Stimulated activated effector memory CD8-positive, alpha-beta T cell treated with anti-CD3 and anti-CD28 coated beads, Interleukin-12 subunit alpha, Interleukin-12 subunit beta, amount 100 ng/mL, for 72 hours (primary cell): Measurements from ENCODE around the gene PLXNB3.

Source experiments
- ATAC-seq: fragments of 150-1000 bp; cut with Tn5 transposase; 2 replicates; pipeline ENCODE4 v1.10.0; 2021
- DNase-seq, 2 donors: peaks; one replicate each; pipeline ENCODE4 v3.0.0; 2021 to 2022; ENCODE audit warnings: low spot score in 2 of 2
- H3K27ac Mint-ChIP-seq: one replicate; pipeline ENCODE4 v1.8.0; 2022; ENCODE audit warnings: mild to moderate bottlenecking, mixed read lengths
- H3K36me3 Mint-ChIP-seq: one replicate; pipeline ENCODE4 v1.8.0; 2022; ENCODE audit warnings: mild to moderate bottlenecking, mixed read lengths
- H3K4me1 Mint-ChIP-seq: one replicate; pipeline ENCODE4 v1.8.0; 2022; ENCODE audit warnings: mixed read lengths
- H3K4me3 Mint-ChIP-seq: one replicate; pipeline ENCODE4 v1.8.0; 2022; ENCODE audit warnings: mild to moderate bottlenecking, mixed read lengths
- H3K9me3 Mint-ChIP-seq: one replicate; pipeline ENCODE4 v1.8.0; 2022; ENCODE audit warnings: mixed read lengths

The PLXNB3 gene

DNA sequence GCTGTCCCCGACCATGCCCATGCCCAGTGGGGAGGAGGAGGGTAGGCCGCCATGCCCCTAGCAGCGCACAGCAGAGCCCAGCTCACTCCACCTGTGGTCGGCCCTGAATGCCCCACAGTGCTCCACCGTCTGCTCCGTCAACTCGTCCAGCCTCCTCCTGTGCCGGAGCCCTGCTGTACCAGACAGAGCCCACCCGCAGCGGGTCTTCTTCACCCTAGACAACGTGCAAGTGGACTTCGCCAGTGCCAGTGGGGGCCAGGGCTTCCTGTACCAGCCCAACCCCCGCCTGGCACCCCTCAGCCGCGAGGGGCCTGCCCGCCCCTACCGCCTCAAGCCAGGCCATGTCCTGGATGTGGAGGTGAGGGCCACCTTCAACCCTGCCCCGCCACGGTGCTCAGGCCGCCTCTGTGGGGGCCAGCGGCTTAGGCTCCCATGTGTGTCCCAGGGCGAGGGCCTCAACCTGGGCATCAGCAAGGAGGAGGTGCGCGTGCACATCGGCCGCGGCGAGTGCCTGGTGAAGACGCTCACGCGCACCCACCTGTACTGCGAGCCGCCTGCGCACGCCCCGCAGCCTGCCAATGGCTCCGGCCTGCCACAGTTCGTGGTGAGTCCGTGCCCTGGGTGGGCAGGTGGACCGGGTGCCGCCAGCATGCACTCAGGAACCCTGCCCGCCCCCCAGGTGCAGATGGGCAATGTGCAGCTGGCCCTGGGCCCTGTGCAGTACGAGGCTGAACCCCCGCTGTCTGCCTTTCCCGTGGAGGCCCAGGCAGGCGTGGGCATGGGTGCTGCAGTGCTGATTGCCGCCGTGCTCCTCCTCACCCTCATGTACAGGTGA is 9.9 kb downstream of the PLXNB3 start:
- H3K4me3 Mint-ChIP-seq, result no peak overlapping the region
- no peaks in the 10 kb centered on the region for H3K4me1 Mint-ChIP-seq
- ATAC-seq (no peak), DNase-seq (no peak)
- H3K36me3 Mint-ChIP-seq, result no peaks in the 10 kb centered on the region
- H3K27ac Mint-ChIP-seq, result no peak overlapping the region
- H3K9me3 Mint-ChIP-seq, result no peaks in the 10 kb centered on the region

- no peaks in the 10 kb centered on the region for H3K9me3 Mint-ChIP-seq
- no peak for DNase-seq
- H3K36me3 Mint-ChIP-seq, result no peaks in the 10 kb centered on the region
- no peak overlapping the region for H3K27ac Mint-ChIP-seq
- ATAC-seq, result no peak
- no peaks in the 10 kb centered on the region for H3K4me1 Mint-ChIP-seq
- H3K4me3 Mint-ChIP-seq, result no peak overlapping the region
Measured at GRCh38 chrX:153774576-153775292, 10.7 kb downstream of the PLXNB3 start.

DNA sequence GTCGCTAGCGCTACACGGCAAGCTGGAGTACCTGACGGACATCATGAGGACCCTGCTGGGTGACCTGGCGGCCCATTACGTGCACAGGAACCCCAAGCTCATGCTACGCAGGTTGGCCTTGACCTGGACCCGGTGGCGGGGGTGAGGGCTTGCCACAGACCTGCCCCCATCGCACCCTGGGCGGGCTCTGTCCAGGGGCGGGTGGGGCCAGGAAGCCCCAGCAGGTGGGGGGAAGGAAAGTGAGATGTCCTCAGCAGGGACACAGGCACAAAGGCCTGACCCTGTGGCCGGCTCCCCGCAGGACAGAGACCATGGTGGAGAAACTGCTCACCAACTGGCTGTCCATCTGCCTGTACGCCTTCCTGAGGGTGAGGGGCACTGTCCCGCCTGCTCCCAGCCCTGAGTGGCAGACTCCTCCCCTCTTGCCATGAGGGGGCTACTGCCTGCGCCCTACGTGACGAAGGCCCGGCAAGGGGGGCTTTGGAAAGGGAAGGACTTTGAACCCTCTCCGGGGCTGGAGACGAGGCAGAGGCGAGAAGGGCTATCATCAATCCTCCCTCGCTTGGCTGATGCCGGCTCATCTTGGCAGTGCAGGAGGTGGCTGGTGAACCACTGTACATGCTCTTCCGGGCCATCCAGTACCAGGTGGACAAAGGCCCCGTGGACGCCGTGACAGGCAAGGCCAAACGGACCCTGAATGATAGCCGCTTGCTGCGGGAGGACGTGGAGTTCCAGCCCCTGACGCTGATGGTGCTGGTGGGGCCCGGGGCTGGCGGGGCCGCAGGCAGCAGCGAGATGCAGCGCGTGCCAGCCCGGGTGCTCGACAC is 11.5 kb downstream of the PLXNB3 start:
- Mint-ChIP-seq H3K9me3 (no peaks in the 10 kb centered on the region), H3K4me1 (no peaks in the 10 kb centered on the region), H3K36me3 (no peaks in the 10 kb centered on the region), H3K4me3 (no peak overlapping the region), H3K27ac (no peak overlapping the region)
- DNase-seq, result no peak
- ATAC-seq, result no peak

DNA sequence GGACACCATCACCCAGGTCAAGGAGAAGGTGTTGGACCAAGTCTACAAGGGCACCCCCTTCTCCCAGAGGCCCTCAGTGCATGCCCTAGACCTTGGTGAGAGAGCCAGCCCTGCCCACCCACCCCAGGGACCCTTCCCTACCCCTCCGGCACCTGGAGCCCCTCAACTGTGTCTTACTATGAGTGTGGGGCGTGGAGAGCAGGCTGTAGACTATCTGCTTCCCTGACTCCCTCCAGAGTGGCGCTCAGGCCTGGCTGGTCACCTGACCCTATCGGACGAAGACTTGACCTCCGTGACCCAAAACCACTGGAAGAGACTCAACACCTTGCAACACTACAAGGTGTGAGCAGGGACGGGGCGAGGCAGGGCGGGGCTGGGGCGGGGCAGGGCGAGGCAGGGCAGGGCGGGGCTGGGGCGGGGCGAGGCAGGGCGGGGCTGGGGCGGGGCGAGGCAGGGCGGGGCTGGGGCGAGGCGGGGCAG is 12.1 kb downstream of the PLXNB3 start:
- Mint-ChIP-seq H3K27ac (no peak overlapping the region), H3K4me3 (no peak overlapping the region), H3K9me3 (no peaks in the 10 kb centered on the region), H3K36me3 (no peaks in the 10 kb centered on the region), H3K4me1 (no peaks in the 10 kb centered on the region)
- DNase-seq, result no peak
- ATAC-seq, result no peak

- Mint-ChIP-seq H3K4me1 (no peaks in the 10 kb centered on the region), H3K27ac (no peak overlapping the region), H3K36me3 (no peaks in the 10 kb centered on the region), H3K4me3 (no peak overlapping the region), H3K9me3 (no peaks in the 10 kb centered on the region)
- ATAC-seq, result no peak
- no peak for DNase-seq
Measured at GRCh38 chrX:153776611-153777045, 12.6 kb downstream of the PLXNB3 start.

DNA sequence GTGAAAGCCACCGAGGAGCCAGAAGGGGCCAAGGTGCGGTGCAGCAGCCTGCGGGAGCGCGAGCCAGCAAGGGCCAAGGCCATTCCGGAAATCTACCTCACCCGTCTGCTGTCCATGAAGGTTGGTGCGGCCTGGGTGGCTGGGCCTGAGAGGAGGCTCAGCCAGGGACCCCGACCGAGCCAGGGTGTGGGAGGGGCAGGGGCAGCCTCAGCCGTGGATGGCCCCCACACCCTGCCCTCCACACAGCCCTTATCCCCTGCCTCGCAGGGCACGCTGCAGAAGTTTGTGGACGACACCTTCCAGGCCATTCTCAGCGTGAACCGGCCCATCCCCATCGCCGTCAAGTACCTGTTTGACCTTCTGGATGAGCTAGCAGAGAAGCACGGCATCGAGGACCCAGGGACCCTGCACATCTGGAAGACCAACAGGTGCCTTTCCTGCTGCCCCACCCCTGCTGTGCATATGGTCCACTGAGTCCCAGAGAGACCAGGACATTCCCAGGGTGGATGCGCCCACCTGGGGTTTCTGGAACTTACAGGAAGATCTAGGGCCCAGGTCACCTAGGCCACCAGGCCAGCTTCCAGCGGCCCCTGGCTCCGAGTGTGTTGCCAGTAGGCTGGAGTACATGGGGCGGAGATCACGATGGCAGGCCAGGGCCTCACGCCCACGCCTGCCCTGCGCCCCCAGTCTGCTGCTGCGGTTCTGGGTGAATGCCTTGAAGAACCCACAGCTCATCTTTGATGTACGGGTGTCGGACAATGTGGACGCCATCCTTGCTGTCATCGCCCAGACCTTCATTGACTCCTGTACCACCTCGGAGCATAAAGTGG is 13.4 kb downstream of the PLXNB3 start:
- DNase-seq, result no peak
- no peak for ATAC-seq
- no peaks in the 10 kb centered on the region for H3K9me3 Mint-ChIP-seq
- H3K4me1 Mint-ChIP-seq, result no peaks in the 10 kb centered on the region
- no peaks in the 10 kb centered on the region for H3K36me3 Mint-ChIP-seq
- no peak overlapping the region for H3K27ac Mint-ChIP-seq
- no peak overlapping the region for H3K4me3 Mint-ChIP-seq

DNA sequence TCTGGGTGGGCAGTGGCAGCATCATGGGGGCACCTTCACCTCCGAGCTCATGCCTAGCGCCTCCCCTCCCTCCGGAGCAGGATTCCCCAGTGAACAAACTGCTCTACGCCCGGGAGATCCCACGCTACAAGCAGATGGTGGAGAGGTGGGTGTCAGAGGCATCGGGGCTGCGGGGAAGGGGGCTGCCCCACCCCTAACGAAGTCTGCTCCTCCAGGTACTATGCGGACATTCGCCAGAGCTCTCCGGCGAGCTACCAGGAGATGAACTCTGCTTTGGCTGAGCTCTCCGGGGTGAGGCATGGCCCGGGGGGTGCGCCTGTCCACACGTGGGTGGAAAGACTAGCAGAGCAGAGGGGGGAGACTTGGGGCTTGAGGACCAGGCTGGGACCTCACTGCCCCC is 14.1 kb downstream of the PLXNB3 start:
- H3K4me1 Mint-ChIP-seq, result no peaks in the 10 kb centered on the region
- H3K27ac Mint-ChIP-seq, result no peak overlapping the region
- H3K36me3 Mint-ChIP-seq, result no peaks in the 10 kb centered on the region
- no peak for DNase-seq
- no peak for ATAC-seq
- no peak overlapping the region for H3K4me3 Mint-ChIP-seq
- no peaks in the 10 kb centered on the region for H3K9me3 Mint-ChIP-seq

- no peak overlapping the region for H3K4me3 Mint-ChIP-seq
- H3K9me3 Mint-ChIP-seq, result no peaks in the 10 kb centered on the region
- no peak overlapping the region for H3K27ac Mint-ChIP-seq
- H3K4me1 Mint-ChIP-seq, result no peaks in the 10 kb centered on the region
- no peaks in the 10 kb centered on the region for H3K36me3 Mint-ChIP-seq
- no peak for DNase-seq
- ATAC-seq, result no peak
Measured at GRCh38 chrX:153778684-153779101, 14.6 kb downstream of the PLXNB3 start.

DNA sequence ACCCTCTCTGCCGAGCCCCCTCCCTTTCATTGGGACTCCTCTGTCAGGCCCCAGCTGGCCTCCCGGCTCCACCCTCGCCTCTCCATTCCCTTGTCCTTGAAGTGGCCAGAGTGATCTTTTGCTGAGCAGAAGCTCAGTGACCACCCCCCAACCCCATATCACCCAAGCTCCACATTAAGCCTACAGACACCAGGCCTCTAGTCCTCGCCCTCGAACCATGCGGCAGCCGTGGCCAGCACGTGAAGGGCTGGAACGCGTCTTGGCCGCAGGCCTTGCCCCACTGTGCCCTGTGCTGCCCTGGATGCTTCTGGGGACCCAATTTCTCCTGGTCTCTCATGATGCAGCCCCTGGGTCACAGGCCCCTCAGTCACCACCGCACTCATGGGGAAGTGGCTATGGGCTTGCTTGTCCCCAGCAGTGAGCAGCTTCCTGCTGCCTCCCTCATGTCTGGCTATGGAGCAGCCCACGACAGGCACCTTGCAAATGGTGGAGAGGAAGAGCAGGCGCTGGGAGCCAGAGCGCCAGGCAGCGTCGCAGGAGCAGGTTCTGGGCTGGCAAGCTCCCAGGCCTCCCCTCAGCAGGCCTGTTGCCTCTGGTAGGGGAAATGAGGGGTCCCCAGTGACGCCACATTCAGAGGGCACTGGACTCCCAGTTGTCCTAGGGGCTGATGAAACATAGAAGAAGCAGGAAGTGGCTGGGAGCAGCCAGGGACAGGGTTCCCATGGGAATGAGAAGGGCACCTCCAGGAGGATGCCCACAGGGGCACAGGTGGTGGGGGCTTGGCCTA is 16.0 kb downstream of the PLXNB3 start:
- DNase-seq (no peak), ATAC-seq (no peak)
- H3K36me3 Mint-ChIP-seq, result peaks cover 4% of the 10 kb centered on the region

DNA sequence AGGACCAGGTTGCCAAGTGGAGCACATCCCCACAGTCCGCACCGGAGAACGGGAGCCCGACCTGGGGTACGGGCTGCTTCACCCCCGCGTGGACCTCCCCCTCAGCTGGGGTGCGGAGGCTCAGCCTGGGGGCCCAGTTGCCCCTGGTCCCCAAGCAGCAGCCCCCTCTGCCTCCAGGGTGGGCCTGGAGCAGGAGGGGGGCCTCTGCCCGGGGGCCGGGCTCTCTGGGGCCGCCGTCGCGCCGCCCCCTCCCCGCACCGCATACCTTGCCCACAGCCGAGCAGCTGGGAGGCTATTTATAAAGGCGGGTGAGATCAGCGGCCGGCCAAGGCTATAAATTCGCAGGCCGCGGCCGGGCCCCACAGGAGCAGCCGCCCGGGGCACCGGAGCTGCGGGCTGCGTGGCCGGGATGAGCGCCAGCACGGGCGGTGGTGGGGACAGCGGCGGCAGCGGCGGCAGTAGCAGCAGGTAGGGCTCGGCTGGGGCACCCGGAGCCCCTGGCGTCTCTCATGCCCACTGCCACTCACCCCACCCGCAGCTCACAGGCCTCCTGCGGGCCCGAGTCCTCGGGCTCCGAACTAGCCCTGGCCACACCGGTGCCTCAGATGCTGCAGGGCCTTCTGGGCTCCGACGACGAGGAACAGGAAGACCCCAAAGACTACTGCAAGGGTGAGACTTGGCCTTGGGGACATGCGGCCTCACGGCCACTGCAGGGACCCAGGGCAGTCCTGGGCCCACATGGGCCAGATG is 16.8 kb downstream of the PLXNB3 start, which contains the start of gene SRPK3:
Gene SRPK3 (plus strand): TSS at position 364 of the 750 bp plus-strand sequence. CDS start 46 bp downstream, at position 410.
- Mint-ChIP-seq H3K4me3 (no peak within 1 kb of the TSS), H3K27ac (no peak within 1 kb of the TSS), H3K9me3 (no peaks in the 10 kb centered on the region), H3K4me1 (no peaks in the 10 kb centered on the region), H3K36me3 (peaks cover 10% of the 10 kb centered on the region)
- no peak for ATAC-seq
- DNase-seq, result no peak

More for the DNA sequence above, 16.0 kb downstream of the PLXNB3 start:
- H3K9me3 Mint-ChIP-seq, result no peaks in the 10 kb centered on the region
- no peak overlapping the region for H3K4me3 Mint-ChIP-seq
- H3K4me1 Mint-ChIP-seq, result no peaks in the 10 kb centered on the region
- H3K27ac Mint-ChIP-seq, result no peak overlapping the region

DNA sequence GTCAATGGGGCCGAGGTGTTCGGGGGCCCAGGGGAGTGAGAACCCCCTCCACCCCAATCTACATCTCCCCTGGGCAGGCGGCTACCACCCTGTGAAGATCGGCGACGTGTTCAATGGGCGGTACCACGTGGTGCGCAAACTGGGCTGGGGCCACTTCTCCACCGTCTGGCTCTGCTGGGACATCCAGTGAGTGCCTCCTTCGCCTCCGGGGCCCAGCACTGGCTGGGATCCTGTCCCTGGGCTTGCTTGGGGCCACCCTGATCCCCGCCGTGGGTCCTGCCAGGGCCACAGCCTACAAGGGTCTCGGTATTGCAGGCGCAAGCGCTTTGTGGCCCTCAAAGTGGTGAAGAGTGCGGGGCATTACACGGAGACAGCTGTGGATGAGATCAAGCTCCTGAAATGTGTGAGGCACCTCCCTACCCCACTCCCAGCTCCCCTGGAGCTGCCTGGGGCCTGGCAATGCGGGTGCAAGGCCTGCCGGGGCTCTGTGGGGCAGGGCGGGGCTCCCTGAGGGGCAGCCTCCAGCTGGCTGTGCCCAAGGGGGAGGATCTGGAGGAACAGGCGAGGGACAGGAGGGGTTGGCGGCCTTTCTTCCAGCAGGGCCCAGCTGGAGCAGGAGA is 17.5 kb downstream of the PLXNB3 start:
- ATAC-seq, result no peak
- Mint-ChIP-seq H3K4me1 (no peaks in the 10 kb centered on the region), H3K27ac (no peak overlapping the region), H3K4me3 (no peak overlapping the region), H3K9me3 (no peaks in the 10 kb centered on the region), H3K36me3 (peaks cover 12% of the 10 kb centered on the region)
- DNase-seq, result no peak

- peaks cover 17% of the 10 kb centered on the region for H3K36me3 Mint-ChIP-seq
- ATAC-seq (no peak), DNase-seq (no peak)
- no peaks in the 10 kb centered on the region for H3K9me3 Mint-ChIP-seq
- no peak overlapping the region for H3K4me3 Mint-ChIP-seq
- H3K27ac Mint-ChIP-seq, result no peak overlapping the region
- no peaks in the 10 kb centered on the region for H3K4me1 Mint-ChIP-seq
Measured at GRCh38 chrX:153782313-153782712, 18.3 kb downstream of the PLXNB3 start.

GRCh38 chrX:153782871-153783270 is 18.8 kb downstream of the PLXNB3 start:
- no peak overlapping the region for H3K27ac Mint-ChIP-seq

More at GRCh38 chrX:153782871-153783270, 18.8 kb downstream of the PLXNB3 start:
- ATAC-seq (no peak), DNase-seq (no peak)
- H3K4me1 Mint-ChIP-seq, result no peaks in the 10 kb centered on the region
- peaks cover 17% of the 10 kb centered on the region for H3K36me3 Mint-ChIP-seq
- no peak overlapping the region for H3K4me3 Mint-ChIP-seq
- no peaks in the 10 kb centered on the region for H3K9me3 Mint-ChIP-seq
